Small intestine (tissue), 7 donors: ENCODE measurements around the gene AFF1. TPM values are rescaled to one million over a fixed set of nuclear protein-coding genes. Genes with fewer than 3 reads are reported as not detected.
"Not testable (repeated sequence)": the region's sequence is repeated elsewhere in the genome, so short reads cannot be mapped to it uniquely, and the experiment has no call there.

ENCODE experiments used
- DNase-seq, 2 donors: peaks; one replicate each; pipeline versions ENCODE4 v3.0.0 to v3.0.0-alpha.2; 2013
- FAIRE-seq: peaks from 2 replicates; lab custom pipeline; 2012; peaks lifted over from hg19 to GRCh38; lab: Jason Lieb, UNC
- H3K27ac ChIP-seq, 3 donors: one replicate each; pipeline ENCODE4 v1.5.1; 2013; ENCODE audit warnings: low read length in 2 of 3, mild to moderate bottlenecking in 2 of 3, control low read depth in 1 of 3, inconsistent platforms in 1 of 3, low read depth in 1 of 3, moderate library complexity in 1 of 3
- H3K27me3 ChIP-seq, 3 donors: one replicate each; pipeline ENCODE4 v1.6.1; 2013; ENCODE audit warnings: low read length in 3 of 3, inconsistent platforms in 1 of 3; ENCODE audit not compliant: control insufficient read depth in 3 of 3, insufficient read depth in 3 of 3
- H3K36me3 ChIP-seq, 3 donors: one replicate each; pipeline ENCODE4 v1.6.1; 2013; ENCODE audit warnings: low read length in 3 of 3, inconsistent platforms in 1 of 3, low read depth in 1 of 3, mild to moderate bottlenecking in 1 of 3, moderate library complexity in 1 of 3; ENCODE audit not compliant: control insufficient read depth in 3 of 3, insufficient read depth in 2 of 3
- H3K4me1 ChIP-seq, 3 donors: one replicate each; pipeline ENCODE4 v1.6.1; 2013; ENCODE audit warnings: low read length in 2 of 3, inconsistent platforms in 1 of 3, low read depth in 1 of 3, mild to moderate bottlenecking in 1 of 3, moderate library complexity in 1 of 3; ENCODE audit not compliant: control insufficient read depth in 3 of 3, insufficient read depth in 2 of 3
- H3K4me3 ChIP-seq, 3 donors: one replicate each; pipeline ENCODE4 v1.5.1; 2013; ENCODE audit warnings: low read length in 3 of 3, control low read depth in 1 of 3, inconsistent platforms in 1 of 3, low read depth in 1 of 3, mild to moderate bottlenecking in 1 of 3, moderate library complexity in 1 of 3
- H3K9me3 ChIP-seq, 2 donors: one replicate each; pipeline ENCODE4 v1.6.1; 2013; ENCODE audit warnings: low read depth in 1 of 2, low read length in 1 of 2; ENCODE audit not compliant: control insufficient read depth in 2 of 2, insufficient read depth in 1 of 2
- WGBS, 3 donors: extraction: QIAGEN DNeasy Blood & Tissue Kit; methylation state at CpG; one replicate each; pipeline ENCODE4 v1.1.7; 2013; 5-methylcytosine and 5-hydroxymethylcytosine counted together
- polyA plus RNA-seq, 4 donors: library from polyadenylated mRNA; stranded (reverse) in 3 of 4; unstranded in 1 of 4; fragments of 200-250 nt in 3 of 4; fragments of 120-200 nt in 1 of 4; gene quantifications; one replicate each; pipeline versions ENCODE4 v1.2.1 to v1.2.3, GENCODE V29; 2013
- donor health status: healthy with polysubstance abuse.
- donor health status: control.
- donor health status: control.
- donor health status: Bipolar disorder and iron deficiency.
- donor health status: healthy.

Gene AFF1
- polyA plus RNA-seq, 4 donors: 5.4 to 50.7 (median 10.4) TPM

DNA sequence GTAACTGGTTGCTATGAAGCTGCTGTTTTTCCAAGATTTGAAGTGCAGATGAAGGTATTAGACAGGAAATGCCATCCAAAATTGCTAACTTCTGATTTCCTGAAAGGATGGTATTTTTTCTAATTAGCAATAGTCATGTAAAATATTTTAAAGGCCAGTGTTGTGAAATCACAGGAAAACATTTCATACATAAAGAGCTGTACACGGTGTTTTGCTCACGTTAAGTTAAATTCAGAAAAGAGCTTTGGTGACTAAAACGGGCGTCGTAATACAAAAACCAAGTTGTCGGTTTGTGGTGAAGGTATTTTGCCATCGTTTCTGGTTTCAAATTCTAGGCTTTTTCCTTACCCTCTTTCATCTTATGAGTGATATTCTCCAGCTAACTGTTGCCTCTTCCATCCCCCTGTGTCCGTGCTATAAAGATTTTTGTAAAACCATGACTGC is 39.8 kb downstream of the AFF1 start:
- WGBS, 3 donors: 68 to 74% (median 68%) methylated on average over 8 of the region's 8 CpGs
- FAIRE-seq: no peak
- DNase-seq: no peak
- Histone ChIP-seq H3K9me3 (no peaks in the 10 kb centered on the region), H3K4me3 (no peak overlapping the region), H3K27ac (no peak overlapping the region), H3K27me3 (no peaks in the 10 kb centered on the region), H3K4me1 (peaks cover 0 to 26% (median 11%) of the 10 kb centered on the region in 3 donors), H3K36me3 (peaks cover 0 to 3% (median 0%) of the 10 kb centered on the region in 3 donors)

DNA sequence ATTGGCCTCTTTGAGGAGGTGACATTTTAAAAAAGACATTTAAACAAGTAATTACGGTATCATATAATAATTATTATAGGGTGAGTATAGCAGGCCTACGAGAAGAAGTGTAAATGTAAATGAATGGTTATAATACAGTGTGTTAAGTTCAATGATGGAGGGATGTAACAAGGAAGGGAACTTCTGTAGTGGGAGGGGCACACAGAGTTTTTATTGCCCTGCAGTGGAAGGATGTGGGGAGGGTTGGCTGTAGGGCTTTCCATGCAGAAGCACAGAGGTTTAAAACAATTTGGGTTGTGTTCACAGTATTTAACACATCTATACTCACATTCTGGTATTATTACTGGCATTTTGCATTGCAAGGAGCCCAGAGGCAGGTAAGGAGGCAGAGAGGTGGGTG is 41.1 kb downstream of the AFF1 start:
- Histone ChIP-seq H3K27ac (no peak overlapping the region), H3K27me3 (no peaks in the 10 kb centered on the region), H3K9me3 (no peaks in the 10 kb centered on the region), H3K4me3 (no peak overlapping the region), H3K4me1 (peaks cover 0 to 26% (median 8%) of the 10 kb centered on the region in 3 donors), H3K36me3 (no peaks in the 10 kb centered on the region)
- DNase-seq (no peak), FAIRE-seq (no peak)
- WGBS, 3 donors: 45 to 73% (median 55%) methylated on average over 2 of the region's 2 CpGs

DNA sequence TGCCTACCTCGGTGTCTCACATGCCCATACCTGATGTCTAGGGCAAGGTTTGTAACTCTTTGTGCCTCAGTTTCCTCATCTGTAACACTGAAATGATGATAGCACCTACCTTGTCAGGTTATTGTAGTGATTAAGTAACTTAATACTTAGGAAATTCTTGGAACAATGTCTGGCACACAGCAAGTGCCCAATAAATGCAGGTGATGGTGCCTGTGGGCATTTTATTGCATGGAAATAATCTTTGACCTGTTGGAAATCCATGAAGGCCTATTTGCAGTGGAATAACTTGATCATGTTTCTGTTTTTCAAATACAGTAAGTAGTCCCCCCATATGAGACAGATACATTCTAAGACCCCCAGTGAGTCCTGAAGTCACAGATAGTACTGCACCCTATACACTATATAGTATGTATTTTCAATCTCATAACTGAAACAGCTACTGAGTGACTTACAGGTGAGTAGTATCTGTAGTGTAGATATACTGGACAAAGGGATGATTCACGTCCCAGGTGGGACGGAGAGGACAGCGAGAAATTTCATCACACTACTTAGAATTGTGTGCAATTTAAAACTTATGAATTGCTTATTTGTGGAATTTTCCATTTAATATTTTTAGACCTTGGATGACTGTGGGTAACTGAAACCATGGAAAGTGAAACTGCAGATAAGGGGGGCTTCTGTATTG is 42.1 kb downstream of the AFF1 start:
- H3K9me3 ChIP-seq: no peaks in the 10 kb centered on the region
- WGBS, 3 donors: 84 to 91% (median 88%) methylated on average over 4 of the region's 4 CpGs
- FAIRE-seq (no peak), DNase-seq (no peak)
- H3K27me3 ChIP-seq: no peaks in the 10 kb centered on the region
- peak overlapping the region; percentile 60 to 90 (median 62) for H3K27ac ChIP-seq
- H3K4me1 ChIP-seq: peaks cover 0 to 26% (median 7%) of the 10 kb centered on the region in 3 donors
- no peaks in the 10 kb centered on the region for H3K36me3 ChIP-seq
- no peak overlapping the region for H3K4me3 ChIP-seq

DNA sequence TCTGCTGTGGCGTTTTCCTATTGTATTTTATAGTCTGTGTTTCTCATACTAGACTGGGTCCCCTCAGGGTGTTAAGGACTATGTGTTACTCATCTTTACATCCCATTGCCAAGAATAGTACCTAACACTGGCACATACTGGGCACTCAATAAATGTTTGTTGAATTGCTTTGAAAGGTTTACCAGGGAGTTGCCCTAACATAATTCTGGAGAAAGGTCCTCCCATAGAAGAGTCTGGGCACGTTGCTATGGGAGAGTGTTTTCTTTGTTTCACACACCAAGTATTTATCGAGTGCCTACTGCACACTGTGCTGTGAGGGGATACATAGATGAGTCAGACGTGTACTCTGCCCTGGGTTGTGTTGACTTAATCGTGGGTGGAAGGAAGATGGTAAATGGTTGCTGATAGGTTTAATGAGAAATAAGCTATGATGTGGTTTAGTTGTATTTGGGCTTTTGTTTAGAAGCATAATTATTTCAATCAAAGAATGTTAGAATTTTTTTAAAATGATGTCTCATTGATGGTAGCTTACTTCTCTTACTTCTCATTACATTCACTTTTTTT is 42.9 kb downstream of the AFF1 start:
- DNase-seq (peak; percentile 88 to 93), FAIRE-seq (no peak)
- peaks cover 0 to 4% of the 10 kb centered on the region in 2 donors for H3K9me3 ChIP-seq
- 8 to 46% (median 14%) methylated on average over 5 of the region's 5 CpGs for WGBS, 3 donors
- H3K27ac ChIP-seq: peak overlapping the region; percentile 60 to 90 (median 62)
- peaks cover 1 to 26% (median 7%) of the 10 kb centered on the region in 3 donors for H3K4me1 ChIP-seq
- no peak overlapping the region for H3K4me3 ChIP-seq
- peaks cover 0 to 4% (median 0%) of the 10 kb centered on the region in 3 donors for H3K36me3 ChIP-seq
- H3K27me3 ChIP-seq: no peaks in the 10 kb centered on the region

DNA sequence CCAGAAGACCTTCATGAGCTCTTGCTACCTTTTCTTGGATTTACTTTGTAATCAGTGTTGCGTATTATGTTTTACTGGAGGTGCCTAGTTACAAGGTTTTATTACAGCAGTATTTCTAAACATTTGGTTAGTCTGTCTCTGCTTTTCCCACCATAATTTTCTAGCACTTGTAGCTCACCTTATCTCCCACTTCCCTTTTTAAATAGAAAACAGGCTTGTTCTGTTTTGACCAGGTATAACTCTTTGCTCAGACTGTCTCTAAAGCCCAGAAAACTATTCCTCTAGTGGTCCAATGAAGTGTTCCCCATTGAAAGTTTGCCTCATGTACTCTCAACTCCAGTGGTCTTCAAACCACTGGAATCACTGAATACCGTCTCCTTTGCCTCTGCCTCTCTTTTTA is 43.9 kb downstream of the AFF1 start:
- 48 to 50% (median 48%) methylated on average over 2 of the region's 2 CpGs for WGBS, 3 donors
- H3K4me3 ChIP-seq: no peak overlapping the region
- H3K27me3 ChIP-seq: no peaks in the 10 kb centered on the region
- no peak for FAIRE-seq
- no peak for DNase-seq
- peaks cover 0 to 5% of the 10 kb centered on the region in 2 donors for H3K9me3 ChIP-seq
- H3K4me1 ChIP-seq: peaks cover 1 to 18% (median 7%) of the 10 kb centered on the region in 3 donors
- peak overlapping the region in 1 of 3 donors; percentile 29 for H3K27ac ChIP-seq
- peaks cover 0 to 8% (median 0%) of the 10 kb centered on the region in 3 donors for H3K36me3 ChIP-seq

DNA sequence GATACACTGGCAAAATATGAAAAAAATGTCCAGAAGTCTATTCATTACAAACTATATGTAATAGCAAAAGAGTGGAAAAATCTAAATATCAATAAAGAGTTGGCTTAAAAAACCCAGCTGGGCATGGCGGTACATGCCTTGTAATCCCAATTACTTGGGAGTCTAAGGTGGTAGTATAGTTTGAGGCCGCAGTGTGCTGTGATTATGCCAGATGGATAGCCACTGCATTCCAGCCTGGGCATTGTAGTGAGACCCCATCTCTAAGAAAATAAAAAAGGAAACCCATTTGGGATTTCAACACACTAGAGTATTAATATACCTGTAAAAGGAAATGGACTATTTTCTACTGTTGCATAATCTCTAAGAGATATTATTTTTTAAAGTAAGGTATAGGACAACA is 45.4 kb downstream of the AFF1 start:
- no peak for FAIRE-seq
- 96 to 100% (median 98%) methylated on average over 2 of the region's 2 CpGs for WGBS, 3 donors
- no peaks in the 10 kb centered on the region for H3K27me3 ChIP-seq
- DNase-seq: no peak
- no peak overlapping the region for H3K4me3 ChIP-seq
- peaks cover 0 to 10% (median 0%) of the 10 kb centered on the region in 3 donors for H3K36me3 ChIP-seq
- peaks cover 0 to 5% of the 10 kb centered on the region in 2 donors for H3K9me3 ChIP-seq
- peaks cover 1 to 18% (median 7%) of the 10 kb centered on the region in 3 donors for H3K4me1 ChIP-seq
- H3K27ac ChIP-seq: no peak overlapping the region

DNA sequence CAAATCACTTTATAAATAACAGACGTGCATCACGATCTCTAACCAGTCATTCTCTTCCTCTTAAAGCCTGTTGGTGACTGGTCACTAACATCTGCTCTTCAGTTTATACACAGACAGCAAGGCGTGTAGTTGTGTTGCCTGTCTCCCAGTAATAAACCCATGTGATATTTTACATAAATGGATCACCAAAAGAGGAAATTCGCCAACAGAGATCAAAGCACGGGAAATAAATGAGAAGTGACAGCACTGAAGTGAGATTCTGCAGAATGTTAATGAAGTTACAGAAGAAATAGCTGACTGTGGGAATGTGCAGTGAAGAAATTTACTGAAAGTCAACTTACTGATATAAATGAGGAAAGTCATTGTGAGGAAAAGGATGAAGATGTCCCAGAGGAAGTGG is 47.0 kb downstream of the AFF1 start:
- Histone ChIP-seq H3K4me1 (peaks cover 1 to 18% (median 7%) of the 10 kb centered on the region in 3 donors), H3K36me3 (peaks cover 0 to 13% (median 0%) of the 10 kb centered on the region in 3 donors), H3K27ac (no peak overlapping the region), H3K27me3 (no peaks in the 10 kb centered on the region), H3K9me3 (peaks cover 0 to 5% of the 10 kb centered on the region in 2 donors), H3K4me3 (no peak overlapping the region)
- DNase-seq (no peak), FAIRE-seq (no peak)
- 70 to 92% (median 82%) methylated on average over 5 of the region's 5 CpGs for WGBS, 3 donors

DNA sequence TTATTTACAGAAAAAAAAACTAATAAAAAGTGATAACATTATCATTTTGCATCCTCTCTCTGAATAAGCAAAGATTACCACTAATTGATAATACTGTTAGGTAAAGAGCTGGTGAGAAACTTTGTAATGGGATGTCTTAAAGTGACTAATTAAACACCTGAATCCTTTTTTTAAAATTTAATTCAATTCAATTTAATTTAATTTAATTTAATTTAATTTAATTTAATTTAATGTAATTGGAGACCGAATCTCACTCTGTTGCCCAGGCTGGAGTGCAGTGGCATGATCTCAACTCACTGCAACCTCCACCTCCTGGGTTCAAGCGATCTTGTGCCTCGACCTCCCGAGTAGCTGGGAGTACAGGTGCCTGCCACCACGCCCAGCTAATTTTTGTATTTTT is 51.0 kb downstream of the AFF1 start:
- H3K9me3 ChIP-seq, DNase-seq, H3K4me1 ChIP-seq, FAIRE-seq, H3K4me3 ChIP-seq, H3K27ac ChIP-seq, H3K27me3 ChIP-seq: not testable (repeated sequence)
- 93 to 98% (median 98%) methylated on average over 5 of the region's 5 CpGs for WGBS, 3 donors
- H3K36me3 ChIP-seq: peaks cover 0 to 13% (median 0%) of the 10 kb centered on the region in 3 donors
